ENCODE measurements around the gene SDCBP2. TPM values are rescaled to one million over a fixed set of nuclear protein-coding genes. Genes with fewer than 3 reads are reported as not detected.

The SDCBP2 gene
- total RNA-seq, 1 donor from 2014 or later = 10.8 TPM

- intact Hi-C loops (cut with DNase I) = no loop called here
- H3K9me3 ChIP-seq = no peaks in the 10 kb centered on the region
- H3K4me3 ChIP-seq = no peak overlapping the region
- no peaks in the 10 kb centered on the region for H3K27me3 ChIP-seq (ENCODE audit: low read depth)
- TF ChIP-seq, protein P1, sequence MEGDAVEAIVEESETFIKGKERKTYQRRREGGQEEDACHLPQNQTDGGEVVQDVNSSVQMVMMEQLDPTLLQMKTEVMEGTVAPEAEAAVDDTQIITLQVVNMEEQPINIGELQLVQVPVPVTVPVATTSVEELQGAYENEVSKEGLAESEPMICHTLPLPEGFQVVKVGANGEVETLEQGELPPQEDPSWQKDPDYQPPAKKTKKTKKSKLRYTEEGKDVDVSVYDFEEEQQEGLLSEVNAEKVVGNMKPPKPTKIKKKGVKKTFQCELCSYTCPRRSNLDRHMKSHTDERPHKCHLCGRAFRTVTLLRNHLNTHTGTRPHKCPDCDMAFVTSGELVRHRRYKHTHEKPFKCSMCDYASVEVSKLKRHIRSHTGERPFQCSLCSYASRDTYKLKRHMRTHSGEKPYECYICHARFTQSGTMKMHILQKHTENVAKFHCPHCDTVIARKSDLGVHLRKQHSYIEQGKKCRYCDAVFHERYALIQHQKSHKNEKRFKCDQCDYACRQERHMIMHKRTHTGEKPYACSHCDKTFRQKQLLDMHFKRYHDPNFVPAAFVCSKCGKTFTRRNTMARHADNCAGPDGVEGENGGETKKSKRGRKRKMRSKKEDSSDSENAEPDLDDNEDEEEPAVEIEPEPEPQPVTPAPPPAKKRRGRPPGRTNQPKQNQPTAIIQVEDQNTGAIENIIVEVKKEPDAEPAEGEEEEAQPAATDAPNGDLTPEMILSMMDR (IDR thresholded peaks at IDR 0.05) = no peak
- H3K27ac ChIP-seq = no peak overlapping the region
- DNase-seq = no peak
- H3K36me3 ChIP-seq = no peaks in the 10 kb centered on the region
- no peak for ATAC-seq
- no peaks in the 10 kb centered on the region for H3K4me1 ChIP-seq
Observed at GRCh38 chr20:1273366-1273765, 55.6 kb downstream of the SDCBP2 start.

DNA sequence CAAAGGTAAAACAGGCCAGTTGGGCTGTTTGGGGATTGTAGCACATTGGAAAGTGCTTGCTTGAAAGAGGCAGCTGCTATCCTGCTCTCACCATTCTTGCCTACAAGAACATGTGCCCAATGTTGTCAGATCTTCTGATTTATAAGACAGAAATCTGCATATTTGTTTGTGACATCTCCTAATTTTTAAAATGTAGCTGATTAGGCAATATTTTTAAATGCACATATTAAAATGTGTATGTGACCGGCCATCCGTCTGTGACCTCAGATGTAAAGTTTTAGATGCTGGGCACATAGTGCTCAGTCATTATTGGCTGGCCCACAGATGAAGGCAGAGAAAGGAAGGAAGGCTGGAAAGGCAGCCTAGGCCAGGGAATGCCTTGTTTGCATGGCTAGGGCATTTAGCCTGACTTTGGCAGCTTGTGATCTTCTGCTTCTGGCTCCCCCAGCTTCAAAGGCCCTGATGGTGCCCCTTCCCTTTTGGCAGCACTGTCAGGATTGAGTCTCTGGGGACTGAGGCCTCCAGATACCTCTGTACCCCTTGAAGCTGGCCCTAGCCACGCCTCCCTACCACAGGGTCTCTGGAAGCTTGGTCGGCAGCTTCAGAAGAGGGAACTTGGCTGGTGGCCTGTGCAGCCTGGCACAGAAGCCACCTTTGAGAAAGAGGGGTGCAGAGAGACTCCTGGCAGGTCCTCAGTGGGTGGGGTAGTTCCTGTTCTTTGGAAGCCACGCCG is 56.4 kb downstream of the SDCBP2 start:
- no peak for DNase-seq
- TF ChIP-seq, protein P1 (IDR thresholded peaks at IDR 0.05) = no peak
- intact Hi-C loops (cut with DNase I) = no loop called here
- no peaks in the 10 kb centered on the region for H3K36me3 ChIP-seq
- H3K27me3 ChIP-seq (ENCODE audit: low read depth) = no peaks in the 10 kb centered on the region
- no peak overlapping the region for H3K27ac ChIP-seq
- no peak overlapping the region for H3K4me3 ChIP-seq
- no peaks in the 10 kb centered on the region for H3K4me1 ChIP-seq
- H3K9me3 ChIP-seq = no peaks in the 10 kb centered on the region
- no peak for ATAC-seq

DNA sequence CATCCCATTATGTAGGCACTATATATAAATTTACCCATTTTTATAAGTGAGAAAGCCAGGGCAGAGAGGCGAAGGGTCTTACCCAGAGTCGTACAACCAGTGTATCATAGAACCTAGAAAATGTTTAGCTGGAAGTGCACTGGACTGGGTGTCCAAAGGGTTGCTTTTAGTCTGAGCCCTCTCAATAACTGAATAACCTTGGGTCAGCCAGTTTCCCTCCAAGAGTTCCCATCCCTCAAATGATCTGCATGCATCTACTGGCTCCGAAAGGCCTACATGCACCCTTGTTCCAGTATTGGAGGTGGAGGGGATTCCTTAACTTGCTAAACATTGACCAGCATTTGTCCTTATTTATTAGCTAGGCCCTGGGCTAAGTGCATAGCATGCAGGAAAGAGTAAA is 59.1 kb downstream of the SDCBP2 start:
- TF ChIP-seq, protein P1 (IDR thresholded peaks at IDR 0.05) = no peak
- ATAC-seq = no peak

GRCh38 chr20:1269235-1269634 is 59.7 kb downstream of the SDCBP2 start:
- intact Hi-C loops (cut with DNase I) = no loop called here
- Histone ChIP-seq H3K9me3 (no peaks in the 10 kb centered on the region), H3K4me3 (no peak overlapping the region), H3K27me3 (ENCODE audit: low read depth) (no peaks in the 10 kb centered on the region), H3K36me3 (no peaks in the 10 kb centered on the region), H3K4me1 (peaks cover 20% of the 10 kb centered on the region), H3K27ac (no peak overlapping the region)
- DNase-seq (no peak), ATAC-seq (no peak)
- TF ChIP-seq, protein P1 (IDR thresholded peaks at IDR 0.05) = no peak

More for the DNA sequence above, 59.1 kb downstream of the SDCBP2 start:
- Histone ChIP-seq H3K9me3 (no peaks in the 10 kb centered on the region), H3K4me1 (peaks cover 14% of the 10 kb centered on the region), H3K36me3 (no peaks in the 10 kb centered on the region), H3K27ac (no peak overlapping the region), H3K27me3 (ENCODE audit: low read depth) (no peaks in the 10 kb centered on the region), H3K4me3 (no peak overlapping the region)
- intact Hi-C loops (cut with DNase I) = no loop called here
- DNase-seq = no peak

DNA sequence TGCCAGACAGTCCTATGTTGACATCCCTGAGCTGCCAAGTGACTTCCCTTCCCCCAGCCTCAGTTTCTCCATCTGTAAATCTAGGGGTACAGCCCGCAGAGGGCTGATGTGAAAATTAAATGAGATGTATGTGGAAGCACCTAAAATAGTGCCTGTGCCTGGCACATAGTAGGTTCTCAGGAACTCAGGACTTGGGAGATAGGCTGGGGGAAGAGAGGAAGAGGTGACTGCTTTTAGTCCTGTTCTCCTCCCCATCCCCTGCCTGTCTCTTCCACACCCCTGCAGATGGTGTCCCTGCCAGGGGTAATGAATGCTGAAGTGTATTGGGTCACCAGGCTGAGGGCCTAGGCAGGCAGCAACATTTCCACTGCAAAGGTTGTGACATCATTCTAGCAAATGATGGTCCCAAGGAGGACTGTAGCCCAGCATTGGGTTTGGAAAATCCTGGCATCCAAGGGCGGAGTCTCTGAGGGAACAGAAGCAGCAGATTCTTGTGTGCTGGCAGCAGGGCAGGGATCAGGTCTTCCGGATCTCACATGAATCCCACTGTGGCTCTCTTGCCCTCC is 61.0 kb downstream of the SDCBP2 start:
- Histone ChIP-seq H3K27me3 (ENCODE audit: low read depth) (no peaks in the 10 kb centered on the region), H3K4me3 (no peak overlapping the region), H3K4me1 (peaks cover 21% of the 10 kb centered on the region), H3K9me3 (no peaks in the 10 kb centered on the region), H3K36me3 (no peaks in the 10 kb centered on the region), H3K27ac (no peak overlapping the region)
- intact Hi-C loops (cut with DNase I) = no loop called here
- no peak for DNase-seq
- ATAC-seq = no peak
- TF ChIP-seq, protein P1 (IDR thresholded peaks at IDR 0.05) = no peak

Measured in lower lobe of right lung (tissue), 2 donors.